Left renal pelvis (tissue), 4 donors: ENCODE results near the gene PTPRE. TPM values are rescaled to one million over a fixed set of nuclear protein-coding genes. Genes with fewer than 3 reads are reported as not detected.

Experiments used
- DNase-seq, 4 donors: peaks; one replicate each; pipeline ENCODE4 v3.0.0-alpha.2; 2013; ENCODE audit warnings: low read depth in 4 of 4, low spot score in 3 of 4
- polyA plus RNA-seq, 4 donors: library from polyadenylated mRNA; unstranded; fragments of 120-200 nt; gene quantifications; one replicate each; pipeline ENCODE4 v1.2.1, GENCODE V29; 2013; ENCODE audit not compliant: insufficient read length in 4 of 4

PTPRE gene
- polyA plus RNA-seq, 4 donors = 4.0 to 8.0 (median 6.6) TPM

DNA sequence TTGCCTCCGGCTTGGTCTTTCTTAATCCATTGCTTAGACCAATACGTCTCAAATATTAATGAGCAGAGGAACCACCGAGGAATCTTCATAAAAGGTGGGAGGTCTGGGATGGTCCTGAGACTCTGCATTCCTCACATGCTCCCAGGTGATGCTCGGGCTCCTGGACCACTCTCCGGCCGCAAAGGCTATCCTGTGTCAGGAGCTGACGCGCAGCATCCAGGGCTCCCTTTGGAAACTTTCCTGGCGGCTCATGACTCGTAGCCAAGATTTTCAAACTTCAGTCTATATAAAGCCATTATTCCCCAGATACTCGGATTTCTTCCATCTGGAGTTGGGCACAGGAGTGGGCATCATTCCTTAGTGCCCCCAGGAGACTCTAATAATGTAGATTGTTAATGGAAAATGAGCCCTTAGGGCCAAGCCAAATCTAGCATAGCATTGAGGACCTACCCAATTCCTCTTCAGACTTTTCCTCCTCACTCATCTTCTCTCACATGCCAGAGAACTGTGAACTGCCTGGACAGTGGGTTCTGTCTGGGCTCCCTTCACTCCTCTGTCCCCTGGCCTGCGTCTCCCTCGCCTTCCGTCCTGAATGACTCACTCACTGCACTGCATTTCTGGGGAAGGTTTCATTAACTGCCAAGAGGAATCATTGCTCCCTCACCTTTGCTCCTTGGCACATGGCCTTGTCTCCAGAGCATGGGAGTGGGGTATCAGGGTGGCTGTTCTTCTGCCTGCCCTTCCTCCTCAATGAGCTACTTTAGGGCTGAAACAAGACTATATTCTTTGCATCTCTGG lies 130.0 kb downstream of the PTPRE start:
- no peak for DNase-seq

DNA sequence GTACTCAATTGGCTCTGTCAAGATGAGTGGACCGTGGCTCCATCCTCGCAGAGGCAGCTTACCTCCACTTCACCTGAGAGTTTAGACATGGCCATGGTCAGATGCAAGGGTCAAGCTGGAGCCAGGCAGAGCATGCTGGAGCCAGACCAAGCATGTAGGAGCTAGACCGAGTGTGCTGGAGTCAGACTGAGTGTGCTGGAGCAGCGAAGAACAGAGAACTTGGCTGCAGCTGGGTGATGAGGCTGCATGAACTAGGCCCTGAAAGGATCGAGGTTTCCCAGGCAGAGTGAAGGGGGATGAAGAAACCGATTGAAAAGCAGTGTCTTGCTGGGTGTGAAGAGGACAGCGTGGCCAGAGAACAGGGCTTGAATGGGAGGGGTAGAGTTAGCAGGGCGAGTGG lies 133.2 kb downstream of the PTPRE start:
- DNase-seq = no peak

DNA sequence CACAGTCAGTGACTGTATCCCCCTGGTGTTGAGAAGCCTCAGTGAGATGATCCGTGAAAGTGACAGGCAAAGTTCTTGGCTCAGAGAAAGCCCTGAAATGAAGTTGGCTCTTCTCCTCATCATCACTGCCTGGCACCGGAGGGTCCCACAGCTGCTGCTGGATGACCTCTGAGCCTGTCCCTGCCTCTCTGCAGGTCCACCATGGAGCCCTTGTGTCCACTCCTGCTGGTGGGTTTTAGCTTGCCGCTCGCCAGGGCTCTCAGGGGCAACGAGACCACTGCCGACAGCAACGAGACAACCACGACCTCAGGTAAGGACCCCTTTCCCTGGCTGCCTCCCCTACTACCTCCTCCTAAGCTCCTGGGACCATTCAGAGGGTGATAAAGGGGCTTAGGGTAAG lies 133.8 kb downstream of the PTPRE start:
- DNase-seq = no peak

DNA sequence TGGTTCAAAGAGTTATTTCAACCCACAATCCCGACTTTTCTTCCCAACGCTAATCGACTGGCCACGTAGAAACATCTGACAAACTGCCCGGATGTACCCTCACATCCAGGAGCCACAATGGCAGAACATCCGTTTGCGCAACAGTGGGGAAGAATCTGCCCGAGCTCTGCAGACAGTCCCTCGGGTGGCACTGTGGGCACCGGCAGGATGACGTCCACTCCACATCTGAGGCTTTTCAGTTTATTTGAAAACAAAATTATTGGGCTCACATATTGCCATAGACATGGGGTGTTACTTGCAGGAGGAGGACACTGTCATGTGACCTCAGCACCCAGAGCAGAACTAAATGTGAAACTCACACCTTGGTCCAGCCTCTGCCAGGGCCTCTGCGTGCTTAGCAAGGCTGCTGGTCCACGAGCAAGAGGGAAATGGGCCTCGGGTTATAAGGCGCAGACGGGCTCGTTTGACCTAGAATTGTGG lies 135.3 kb downstream of the PTPRE start:
- no peak for DNase-seq

DNA sequence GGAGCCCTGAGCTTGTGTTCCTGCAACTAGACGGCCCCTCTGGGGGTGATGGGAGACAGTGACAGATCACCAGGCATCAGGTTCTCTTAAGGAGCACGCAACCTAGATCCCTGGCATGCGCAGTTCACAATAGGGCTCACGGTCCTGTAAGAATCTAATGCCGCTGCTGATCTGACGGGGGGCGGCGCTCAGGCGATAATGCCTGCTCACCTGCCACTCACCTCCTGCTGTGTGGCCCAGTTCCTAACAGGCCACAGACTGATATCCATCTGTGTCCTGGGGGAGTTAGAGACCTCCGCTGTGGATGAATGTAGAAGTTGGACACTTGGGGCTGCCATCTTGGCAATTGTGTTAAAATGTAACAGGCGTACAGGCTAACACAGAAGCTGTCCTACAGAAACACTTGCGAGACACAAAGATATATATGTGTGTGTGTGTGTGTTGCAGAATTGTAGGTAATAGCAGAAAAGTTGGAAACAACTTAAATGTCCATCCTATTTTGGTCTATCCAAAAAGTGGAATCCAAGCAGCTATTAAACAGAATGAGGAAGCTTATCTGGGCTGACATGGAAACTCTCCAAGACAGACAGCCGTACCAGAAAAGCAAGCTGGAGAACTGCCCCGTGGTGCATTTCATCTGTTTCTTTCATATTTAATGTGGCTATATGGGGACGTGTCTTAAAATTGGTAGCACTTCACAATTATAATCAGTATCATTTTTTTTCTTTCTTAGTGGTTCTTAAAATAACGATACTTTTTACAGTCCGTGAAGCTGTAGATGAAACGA lies 136.5 kb downstream of the PTPRE start:
- DNase-seq = no peak

DNA sequence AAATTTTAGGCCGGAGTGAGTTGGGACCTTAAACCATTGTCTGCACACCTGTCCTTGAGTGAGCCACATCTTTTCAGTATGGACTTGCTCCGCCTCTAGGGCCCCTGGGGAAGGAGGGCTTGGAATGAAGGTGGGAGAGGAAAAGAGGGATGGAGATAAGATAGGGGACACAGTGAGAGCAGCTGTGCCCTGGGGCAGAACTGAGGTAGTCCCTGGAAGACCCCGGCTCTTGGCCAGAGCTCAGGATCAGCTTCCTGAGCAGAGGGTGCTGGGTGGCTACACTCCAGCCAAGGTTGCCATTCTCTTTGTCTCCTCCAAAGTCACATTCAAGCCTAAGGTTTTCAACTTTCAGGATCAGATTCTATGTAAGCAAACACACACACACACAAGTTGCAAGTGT lies 137.3 kb downstream of the PTPRE start:
- DNase-seq = no peak

DNA sequence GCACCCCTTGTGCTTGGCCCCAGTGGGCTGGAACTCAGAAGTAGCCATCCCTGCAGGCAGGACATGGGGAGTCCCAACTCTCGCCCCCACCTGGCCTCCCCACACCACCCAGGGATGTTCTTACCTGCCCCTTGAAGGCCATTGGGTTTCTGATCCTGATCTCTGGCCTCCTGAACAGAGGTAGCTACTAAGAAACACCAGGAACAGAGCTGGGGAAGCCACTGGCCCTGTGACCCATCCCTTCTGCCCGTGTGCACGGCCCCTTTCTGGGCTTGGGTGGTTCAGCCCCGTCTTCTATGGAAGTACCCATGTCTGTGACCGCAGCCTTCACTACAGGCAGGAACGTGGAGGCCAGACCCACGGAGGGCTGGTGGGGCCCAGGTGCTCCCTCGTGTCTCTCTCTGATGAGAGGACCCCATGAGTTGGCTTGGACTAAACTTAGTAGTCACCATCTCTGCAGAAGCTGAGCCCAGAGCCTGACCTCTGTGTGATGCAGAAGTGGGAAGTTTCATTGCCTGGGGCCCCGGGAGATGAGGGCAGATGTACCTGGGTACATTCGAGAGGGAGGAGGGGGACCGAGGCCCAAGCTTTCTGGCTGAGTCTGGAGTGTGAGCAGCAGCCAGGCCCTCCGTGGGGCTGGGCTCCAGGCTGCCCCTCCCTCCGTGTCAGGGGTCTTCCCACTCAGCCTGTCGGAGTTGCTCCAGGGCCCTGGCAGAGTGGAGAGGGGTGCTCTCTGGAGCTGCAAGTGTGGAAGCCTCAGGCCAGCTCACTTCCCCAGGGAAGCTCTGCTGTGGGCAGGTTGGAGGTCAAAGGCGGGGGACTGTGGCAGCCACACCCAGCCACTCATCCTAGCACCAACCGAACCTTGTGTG lies 138.3 kb downstream of the PTPRE start:
- DNase-seq = no peak

DNA sequence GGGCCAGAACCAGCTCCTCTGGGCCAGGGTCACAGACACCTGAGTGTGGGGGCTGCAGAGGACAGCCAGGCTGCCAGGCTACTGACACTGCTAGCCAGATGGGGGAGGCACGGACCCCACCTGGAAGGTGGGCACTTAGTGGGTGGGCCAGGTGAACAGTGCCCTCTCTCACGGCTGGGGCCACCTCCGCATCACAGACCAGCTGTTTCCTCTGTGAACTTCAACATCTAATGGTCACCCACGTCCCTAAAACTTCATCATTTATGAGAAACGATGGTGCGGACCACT lies 138.9 kb downstream of the PTPRE start:
- DNase-seq = no peak

DNA sequence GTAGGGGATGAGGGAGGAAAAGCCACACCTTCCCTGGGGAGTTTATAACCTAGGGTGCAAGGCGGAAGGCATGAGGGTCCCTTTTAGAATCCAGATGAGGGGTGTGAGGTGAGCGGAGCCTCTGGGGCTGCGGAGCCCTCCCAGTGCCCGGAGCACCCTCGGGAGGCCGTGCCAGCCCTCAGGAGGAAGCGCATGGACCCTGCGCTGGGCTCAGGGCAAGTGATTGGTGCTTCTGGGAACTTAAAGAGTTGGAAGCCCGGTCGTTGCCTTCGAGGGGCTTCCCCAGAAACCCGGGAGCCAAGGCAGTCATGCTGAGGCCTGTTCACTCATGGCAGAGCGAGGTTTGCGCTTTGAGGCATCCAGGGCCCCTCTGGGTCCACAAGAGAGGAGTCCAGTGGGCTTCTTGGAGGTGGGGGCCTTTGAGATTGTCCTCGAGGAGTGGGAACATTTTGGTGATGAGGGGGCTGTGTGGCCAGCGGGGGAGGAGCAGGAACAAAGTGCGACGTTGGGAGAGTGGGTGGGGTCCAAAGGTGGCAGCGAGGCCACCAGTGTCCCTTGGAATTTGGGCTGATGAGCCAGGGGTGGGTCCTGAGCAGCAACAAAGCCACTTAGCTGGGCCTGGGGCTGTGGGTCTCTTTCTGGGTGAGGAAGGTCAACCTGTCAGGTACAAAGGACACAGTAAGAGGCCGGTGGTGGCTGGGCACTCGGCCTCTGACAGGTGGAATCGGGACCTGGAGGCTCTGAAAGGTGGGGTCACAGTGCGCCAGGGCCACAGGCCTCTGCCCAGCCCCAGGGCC lies 139.5 kb downstream of the PTPRE start:
- DNase-seq = no peak

DNA sequence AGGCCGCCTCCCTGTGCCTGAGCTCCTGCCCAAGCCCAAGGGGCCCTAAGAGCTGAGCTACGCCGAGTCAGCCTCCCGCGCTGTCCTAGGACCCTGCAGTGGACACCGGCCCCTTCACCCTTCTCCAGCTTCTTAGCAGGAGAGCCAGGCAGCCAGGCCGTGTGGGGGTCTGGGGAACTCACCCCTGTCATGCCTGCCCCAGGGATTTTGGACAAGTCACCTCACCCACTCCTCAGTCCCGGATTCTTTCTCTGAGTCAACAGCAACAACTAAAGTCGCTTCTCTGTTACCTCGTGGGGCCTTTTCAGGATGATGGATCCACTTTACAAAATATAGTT lies 140.0 kb downstream of the PTPRE start:
- DNase-seq = no peak

DNA sequence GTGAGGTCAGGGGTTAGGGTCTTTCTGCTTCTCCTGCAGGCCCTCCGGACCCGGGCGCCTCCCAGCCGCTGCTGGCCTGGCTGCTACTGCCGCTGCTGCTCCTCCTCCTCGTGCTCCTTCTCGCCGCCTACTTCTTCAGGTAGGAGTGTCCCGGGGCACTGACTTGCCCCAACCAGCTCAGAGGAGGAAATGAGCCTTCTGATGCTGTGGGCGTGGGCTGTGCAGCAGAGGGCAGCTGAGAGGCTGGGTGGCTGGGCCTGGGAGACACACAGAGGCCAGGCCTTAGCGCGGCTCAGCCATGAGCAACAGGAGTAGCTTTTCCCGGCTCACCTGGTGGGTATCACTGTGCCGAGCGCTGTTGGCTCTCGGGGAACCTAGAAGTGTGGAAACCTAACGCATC lies 140.4 kb downstream of the PTPRE start:
- DNase-seq = peak in 3 of 4 donors; percentile 39 to 65 (median 58)

DNA sequence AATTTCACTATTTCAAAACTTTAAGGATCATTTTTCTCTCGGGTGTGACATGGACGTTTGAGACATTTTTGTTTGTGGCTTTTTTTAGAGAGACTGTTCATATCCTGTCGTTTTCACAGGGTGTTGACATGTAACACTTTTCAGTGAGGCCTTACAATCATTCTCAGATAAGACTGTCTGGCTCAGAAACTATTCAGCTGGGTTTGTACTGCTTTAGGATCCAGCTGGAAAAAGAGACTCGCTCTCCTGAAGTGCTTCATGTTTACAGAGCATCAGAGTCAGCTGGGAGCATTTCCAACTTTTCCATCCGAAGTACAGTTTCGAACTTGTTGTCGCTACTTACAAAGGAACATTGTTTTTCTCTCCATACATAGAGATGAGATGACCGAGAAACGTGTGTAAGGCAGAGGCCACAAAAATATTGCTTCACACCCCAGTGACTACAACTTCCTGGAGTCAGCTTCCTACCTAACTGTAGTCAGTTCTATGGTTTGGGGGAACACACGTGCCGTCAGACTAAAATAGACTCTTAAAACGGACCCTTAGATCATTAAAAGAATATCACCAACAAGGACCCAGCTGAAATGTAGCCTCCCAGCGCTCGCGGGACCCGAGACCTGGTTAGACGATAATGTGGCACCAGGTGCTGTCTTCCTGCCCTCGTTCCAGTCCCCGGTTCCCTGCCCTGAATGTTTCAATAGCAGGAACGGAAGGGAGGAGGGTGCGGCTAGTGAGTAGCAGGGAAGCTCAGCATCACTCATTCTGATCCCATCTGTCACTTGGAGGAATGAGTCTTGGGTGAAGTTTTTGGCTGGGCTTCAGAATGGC lies 141.3 kb downstream of the PTPRE start:
- no peak for DNase-seq

DNA sequence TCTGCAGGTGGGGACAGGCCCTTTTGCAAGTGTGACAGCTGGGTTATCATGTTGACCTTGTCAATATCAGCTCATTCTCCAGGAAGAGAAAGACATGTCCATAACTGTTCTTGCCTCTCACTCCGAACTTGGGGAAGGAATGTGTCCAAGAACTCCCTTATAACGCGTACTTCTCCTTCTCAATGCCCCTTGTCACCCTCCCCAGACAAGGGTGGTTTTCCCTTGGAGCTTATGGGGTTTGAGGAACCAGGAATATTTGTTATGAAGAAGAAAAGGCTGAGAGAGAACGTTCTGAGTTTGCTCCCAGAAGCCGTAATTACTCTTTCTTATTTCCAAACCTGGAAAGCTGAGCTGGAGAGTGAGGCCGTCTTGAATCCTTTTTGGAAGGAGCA lies 141.9 kb downstream of the PTPRE start:
- no peak for DNase-seq

DNA sequence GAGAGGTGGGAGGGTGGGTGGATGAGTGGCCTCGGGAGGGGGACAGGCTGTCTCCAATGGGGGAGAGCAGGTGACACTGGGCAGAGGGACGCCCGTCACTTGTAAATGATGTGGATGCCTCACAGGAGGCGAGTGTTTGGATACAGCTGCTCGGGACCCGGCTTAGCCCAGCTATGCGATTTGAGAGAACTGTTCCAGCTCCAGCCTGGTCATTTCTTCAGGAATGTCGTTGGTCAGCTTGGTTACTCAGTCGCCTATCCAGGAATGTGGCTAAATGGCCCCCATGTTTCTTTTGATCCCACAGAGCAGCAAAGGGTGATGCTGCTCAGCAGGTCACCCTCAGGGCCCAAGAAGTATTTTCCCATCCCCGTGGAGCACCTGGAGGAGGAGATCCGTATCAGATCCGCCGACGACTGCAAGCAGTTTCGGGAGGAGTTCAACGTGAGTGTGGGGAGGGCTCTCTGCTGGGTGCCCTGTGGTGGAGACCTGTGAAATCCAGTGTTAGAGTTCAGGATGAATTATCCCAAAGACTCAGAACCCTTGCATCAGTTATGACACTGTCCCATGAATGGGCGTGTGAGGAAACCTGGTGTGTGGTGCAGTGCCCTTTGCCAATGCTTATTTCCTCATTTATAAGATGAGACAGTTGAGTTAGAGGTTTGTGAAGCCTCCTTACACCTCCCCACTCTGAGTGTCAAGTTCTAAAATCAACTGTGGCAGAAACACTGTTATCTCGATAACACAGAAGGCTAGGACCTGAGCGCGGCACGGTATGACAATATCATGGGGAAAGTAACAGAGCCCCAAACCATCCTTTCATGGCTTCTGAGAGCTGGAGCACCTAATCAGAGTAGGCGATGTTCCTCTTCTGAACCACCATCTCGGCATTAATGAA lies 142.6 kb downstream of the PTPRE start:
- no peak for DNase-seq

DNA sequence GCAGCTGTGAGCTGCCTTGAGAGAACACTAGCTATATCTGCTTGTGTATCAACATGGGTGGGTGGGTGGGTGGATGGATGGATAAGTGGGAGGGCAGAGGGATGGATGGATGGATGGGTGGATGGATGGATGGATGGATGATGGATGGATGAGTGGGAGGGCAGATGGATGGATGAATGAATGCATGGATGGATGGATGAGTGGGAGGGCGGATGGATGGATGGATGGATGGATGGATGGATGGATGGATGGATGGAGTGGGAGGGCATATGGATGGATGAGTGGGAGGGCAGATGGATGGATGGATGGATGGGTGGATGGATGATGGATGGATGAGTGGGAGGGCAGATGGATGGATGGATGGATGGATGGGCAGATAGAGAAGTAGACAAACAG lies 143.2 kb downstream of the PTPRE start:
- DNase-seq = no peak

DNA sequence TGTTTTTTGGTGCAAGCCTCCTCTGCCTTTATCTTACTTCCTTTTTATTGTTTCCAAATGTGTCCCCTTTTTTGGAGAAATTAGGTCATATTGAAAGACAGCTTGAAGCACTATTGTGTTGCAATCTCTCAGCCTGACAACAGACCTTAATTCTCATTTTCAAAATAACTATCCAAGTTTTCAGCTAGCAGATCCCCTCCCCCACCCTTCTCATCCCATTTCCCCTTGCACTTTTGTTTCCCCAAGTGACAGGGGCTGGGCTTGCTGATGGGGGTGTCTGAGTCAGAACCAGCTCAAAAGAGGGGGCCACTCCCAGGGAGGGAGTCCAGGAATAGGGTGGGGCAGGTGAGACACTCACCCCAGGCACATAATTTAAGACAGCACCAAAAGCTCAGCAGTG lies 144.0 kb downstream of the PTPRE start:
- no peak for DNase-seq

DNA sequence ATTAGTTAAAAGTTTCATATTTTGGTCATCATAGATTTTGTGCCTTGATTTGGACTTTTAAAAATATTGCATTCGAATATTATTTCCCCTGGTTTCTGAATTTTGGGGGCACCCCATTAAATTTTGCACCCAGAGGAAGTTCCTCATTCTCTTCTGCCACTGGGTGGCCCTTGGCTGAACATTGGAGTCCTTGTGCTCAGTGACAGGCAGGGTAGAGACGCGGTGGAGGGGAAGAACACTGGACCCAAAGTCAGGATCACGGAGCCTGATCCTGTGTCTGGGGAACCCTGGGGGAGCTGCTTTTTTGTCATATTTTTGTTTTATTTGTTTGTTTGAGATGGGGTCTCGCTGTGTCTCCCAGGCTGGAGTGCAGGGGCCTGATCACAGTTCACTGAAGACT lies 144.6 kb downstream of the PTPRE start:
- DNase-seq = no peak

DNA sequence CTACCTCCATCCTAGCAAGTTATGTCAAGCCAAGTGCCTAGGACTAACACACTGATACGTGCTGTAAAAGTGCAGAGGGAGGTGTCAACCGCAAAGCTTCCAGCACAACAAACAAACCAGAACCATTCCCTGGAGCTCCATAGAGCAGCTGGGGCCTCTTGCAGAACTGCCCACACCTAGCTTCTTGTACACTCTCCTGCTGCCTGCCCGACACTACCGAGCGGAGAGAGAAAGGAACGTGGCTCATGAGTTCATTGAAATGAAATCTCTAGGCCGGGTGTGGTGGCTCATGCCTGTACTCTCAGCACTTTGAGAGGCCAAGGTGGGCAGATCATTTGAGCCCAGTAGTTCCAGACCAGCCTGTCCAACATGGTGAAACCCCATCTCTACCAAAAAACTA lies 145.8 kb downstream of the PTPRE start:
- DNase-seq = no peak

DNA sequence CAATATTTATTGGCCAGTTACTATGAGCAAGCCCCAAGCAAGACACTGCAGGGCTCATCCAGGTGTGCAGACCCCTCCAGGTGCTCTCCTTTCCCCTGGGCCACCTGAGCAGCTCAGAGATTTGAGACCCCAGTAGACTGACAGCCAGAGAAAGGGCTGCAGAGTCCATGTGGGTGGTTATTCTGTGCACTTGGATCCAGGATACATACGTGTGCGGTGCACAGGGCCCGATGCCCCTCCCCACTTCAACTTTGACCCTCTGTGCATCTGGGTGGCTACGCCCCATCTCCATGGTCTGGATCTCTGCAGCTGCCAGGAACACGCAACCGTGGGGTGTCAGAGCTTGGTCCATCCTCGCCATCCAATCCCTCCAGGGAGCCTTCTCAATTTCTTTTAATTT lies 146.5 kb downstream of the PTPRE start:
- DNase-seq = no peak
